Dedifferentiated amniotic fluid mesenchymal stem cell (primary cell): Measurements from ENCODE around the gene SUDS3.

Source experiments
- DNase-seq: peaks from one replicate; pipeline ENCODE4 v3.0.0-alpha.2; 2016; ENCODE audit errors: extremely low spot score

The SUDS3 gene

DNA sequence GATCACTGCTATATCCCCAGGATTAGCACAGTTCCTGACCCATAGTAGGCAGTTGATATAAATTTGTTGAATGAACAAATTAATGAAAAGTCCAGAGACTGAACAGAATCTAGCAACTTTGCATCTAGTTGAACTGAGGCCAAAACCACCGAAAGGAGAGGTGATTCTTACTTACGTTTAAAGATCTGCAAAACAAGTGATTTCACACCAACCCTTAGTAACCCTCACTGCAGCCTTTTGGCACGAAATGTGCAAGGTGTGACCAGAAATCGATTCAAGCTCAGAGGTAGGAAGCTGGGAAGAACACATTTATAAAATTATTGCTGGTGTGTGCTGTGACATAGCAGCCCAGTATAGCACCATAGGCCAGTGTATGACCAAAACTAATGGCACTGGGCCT lies 70.8 kb downstream of the SUDS3 start:
- no peak for DNase-seq

DNA sequence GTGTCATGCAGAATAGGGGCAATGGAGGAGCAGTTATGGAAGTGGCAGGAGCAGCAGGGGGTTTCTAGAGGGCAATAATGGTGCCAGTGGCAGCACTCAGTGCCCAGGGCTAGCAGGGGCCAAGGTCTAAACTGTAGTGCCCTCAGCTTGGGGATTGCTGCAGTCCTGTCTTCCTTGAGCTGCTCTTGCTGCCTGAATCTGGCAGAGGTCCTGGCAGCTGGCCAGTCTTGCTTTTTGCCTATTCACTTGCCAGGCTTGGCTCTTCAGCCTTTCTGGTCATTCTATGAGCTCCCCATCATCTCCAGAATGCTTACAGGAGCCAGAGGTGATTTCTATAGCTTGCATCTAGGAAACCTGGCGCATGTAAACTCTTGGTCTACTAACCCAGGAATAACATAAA lies 72.0 kb downstream of the SUDS3 start:
- DNase-seq: no peak

DNA sequence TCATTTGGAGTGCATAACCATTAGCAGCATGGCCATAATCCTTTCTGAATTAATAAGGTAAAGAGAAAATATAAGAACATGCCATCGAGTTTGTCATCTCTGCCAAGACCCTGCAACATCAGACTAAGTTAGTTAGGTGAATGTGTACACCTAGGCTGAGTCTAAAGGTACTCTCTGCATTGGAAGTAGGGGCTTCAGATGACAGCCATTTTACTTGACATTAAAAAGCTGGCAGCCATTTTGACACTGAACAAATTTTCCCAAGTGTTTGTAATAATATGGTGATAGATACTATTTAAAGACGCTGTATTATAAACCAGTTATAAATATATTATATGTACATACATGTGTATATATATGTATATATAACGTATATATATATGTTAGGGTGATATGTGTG lies 79.0 kb downstream of the SUDS3 start:
- no peak for DNase-seq

DNA sequence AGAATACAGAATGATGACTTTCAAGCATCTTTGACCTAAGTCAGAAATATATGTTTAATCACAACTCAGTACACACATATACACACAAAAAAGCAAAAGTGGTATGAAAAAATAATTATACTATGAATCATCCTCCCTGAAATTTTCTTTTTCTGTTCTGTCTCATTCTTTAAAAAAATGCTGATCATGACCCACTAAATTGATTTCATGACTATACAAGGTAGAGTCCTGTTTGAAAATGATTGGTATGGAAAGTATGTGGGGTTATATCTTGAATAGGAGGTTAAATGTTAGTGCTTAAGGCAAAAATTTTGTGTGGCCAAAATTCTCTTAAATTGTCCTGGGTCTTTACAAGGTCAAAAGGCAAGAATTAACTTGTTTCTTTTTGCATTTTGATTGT lies 80.4 kb downstream of the SUDS3 start:
- no peak for DNase-seq

DNA sequence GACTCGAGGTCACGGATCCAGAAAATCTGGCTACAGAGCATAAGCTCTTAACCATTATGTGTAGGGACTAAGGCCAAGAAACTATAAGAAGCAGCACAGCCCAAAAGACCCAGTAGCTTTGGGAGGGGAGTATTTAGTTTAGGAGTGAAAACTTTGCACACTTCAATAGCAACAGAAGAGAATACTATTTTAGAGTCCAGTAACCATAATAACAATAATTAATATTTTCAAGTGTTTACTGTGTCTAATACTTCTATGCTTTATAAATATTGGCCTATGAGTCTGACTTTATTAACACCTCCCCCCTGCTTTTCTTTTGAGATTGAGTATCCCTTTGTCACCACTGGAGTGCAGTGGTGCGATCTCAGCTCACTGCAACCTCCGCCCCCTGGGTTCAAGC lies 82.8 kb downstream of the SUDS3 start:
- no peak for DNase-seq

DNA sequence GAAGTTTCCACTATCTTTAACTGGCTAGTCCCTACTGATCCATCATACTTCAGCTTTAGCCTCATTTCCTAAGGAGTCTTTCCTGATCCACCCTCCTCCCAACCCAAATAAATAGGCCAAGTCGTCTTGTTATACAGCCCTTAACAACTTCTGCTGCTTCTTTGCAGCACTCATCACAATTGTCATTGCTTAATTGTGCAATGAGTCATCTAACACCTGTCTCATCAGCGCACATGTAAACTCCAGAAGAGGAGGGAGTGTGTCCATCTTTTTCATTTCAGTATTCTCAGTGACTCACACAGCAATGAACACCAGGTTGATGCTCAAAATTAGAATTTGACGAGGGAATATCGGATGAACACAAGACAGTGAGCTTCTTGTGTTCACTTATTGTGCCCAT lies 87.3 kb downstream of the SUDS3 start:
- no peak for DNase-seq

DNA sequence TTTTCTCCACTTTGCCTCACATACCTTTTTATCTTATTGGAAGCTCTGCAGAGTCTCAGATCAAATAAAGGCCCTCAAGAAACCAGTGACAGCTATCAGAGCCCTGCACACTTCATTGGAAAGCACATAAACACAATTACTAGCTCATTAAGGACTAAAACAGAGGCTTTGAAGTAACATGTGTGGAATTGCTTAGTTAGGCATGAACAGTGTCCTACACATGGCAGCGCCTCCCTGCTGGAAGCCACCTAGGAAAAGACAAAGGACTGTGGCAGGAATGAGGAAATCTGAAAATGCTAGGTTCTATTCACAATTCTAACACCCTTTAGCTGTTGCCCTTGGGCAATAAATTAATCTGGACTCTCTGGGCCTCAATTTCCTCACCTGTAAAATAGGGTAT lies 89.4 kb downstream of the SUDS3 start:
- no peak for DNase-seq
